DOHH2 (cell line): ENCODE data around the gene FANCC.

Source experiments
- H3F3A ChIP-seq: fragments of 200-600 bp; sonication (generic), shearing (Covaris generic); 2 replicates; pipeline ENCODE4 v1.6.0; 2016; ENCODE audit warnings: antibody characterized with exemption, mild to moderate bottlenecking; ENCODE audit not compliant: control insufficient read depth, insufficient read depth
- H3K27ac ChIP-seq: fragments of 200-600 bp; sonication (generic); 2 replicates; pipeline ENCODE4 v1.5.1; 2014; ENCODE audit warnings: low read depth, mild to moderate bottlenecking, low read length, moderate library complexity
- H3K27me3 ChIP-seq: fragments of 200-600 bp; sonication (generic); 2 replicates; pipeline ENCODE4 v1.6.1; 2014; ENCODE audit warnings: mild to moderate bottlenecking, low read length, mixed read lengths; ENCODE audit not compliant: control insufficient read depth
- H3K36me3 ChIP-seq: fragments of 200-600 bp; sonication (generic); 2 replicates; pipeline ENCODE4 v1.6.1; 2014; ENCODE audit warnings: mild to moderate bottlenecking, low read length, moderate library complexity, mixed read lengths; ENCODE audit not compliant: control insufficient read depth
- H3K4me1 ChIP-seq: fragments of 200-600 bp; sonication (generic); 2 replicates; pipeline ENCODE4 v1.6.1; 2014; ENCODE audit warnings: mild to moderate bottlenecking, low read length, mixed read lengths; ENCODE audit not compliant: control insufficient read depth
- H3K4me2 ChIP-seq: fragments of 200-600 bp; sonication (generic); 2 replicates; pipeline ENCODE4 v1.6.0; 2014; ENCODE audit warnings: mild to moderate bottlenecking, low read length, moderate library complexity
- H3K4me3 ChIP-seq: fragments of 200-600 bp; sonication (generic); 2 replicates; pipeline ENCODE4 v1.5.1; 2014; ENCODE audit warnings: mild to moderate bottlenecking, low read length, mixed read lengths
- H3K79me2 ChIP-seq: fragments of 200-600 bp; sonication (generic); 2 replicates; pipeline ENCODE4 v1.6.1; 2014; ENCODE audit warnings: mild to moderate bottlenecking, low read length, mixed read lengths; ENCODE audit not compliant: control insufficient read depth
- H3K9me2 ChIP-seq: fragments of 200-600 bp; sonication (generic); replicated peaks from 2 replicates; pipeline ENCODE4 v1.6.1; 2014; ENCODE audit warnings: mild to moderate bottlenecking, low read length, mixed read lengths; ENCODE audit not compliant: control insufficient read depth
- H3K9me3 ChIP-seq: fragments of 200-600 bp; sonication (generic); 2 replicates; pipeline ENCODE4 v1.6.1; 2014; ENCODE audit warnings: antibody characterized with exemption, low read length, mixed read lengths; ENCODE audit not compliant: control insufficient read depth, insufficient read depth
- H4K20me1 ChIP-seq: fragments of 200-600 bp; sonication (generic); 2 replicates; pipeline ENCODE4 v1.6.0; 2014; ENCODE audit warnings: low read depth, mild to moderate bottlenecking, antibody characterized with exemption, low read length, moderate library complexity; ENCODE audit not compliant: control insufficient read depth, insufficient read depth
- EZH2phosphoT487 ChIP-seq: fragments of 200-600 bp; sonication (generic); IDR thresholded peaks from 2 replicates; pipeline ENCODE4 v1.6.1; 2017; ENCODE audit warnings: borderline replicate concordance, mild to moderate bottlenecking, antibody characterized with exemption, low read length, moderate library complexity, mixed read lengths
- TF ChIP-seq, protein P1 (sequence below): fragments of 200-600 bp; sonication (generic); IDR thresholded peaks from one replicate; pipeline ENCODE4 v1.5.1; 2014; ENCODE audit warnings: antibody characterized with exemption, mild to moderate bottlenecking, low read depth, low read length; ENCODE audit not compliant: poor library complexity, severe bottlenecking

Gene FANCC

DNA sequence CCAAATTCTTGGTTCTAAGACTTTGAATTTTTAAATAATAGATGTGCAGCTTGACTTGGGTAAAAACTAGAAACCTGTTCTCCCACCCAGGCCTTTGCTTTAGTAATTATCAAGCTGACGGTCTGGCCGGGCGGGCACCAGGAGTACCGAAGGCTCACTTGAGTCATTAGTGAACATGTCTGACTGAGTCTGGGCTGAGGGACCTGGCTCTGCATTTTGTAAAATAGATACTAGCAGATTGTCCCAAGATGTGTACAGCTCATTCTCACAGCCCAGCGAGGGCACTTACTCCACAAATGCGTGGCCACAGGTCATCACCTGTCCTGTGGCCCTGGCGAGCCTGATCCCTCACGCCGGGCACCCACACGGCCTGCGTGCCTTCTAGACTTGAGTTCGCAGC, 216.2 kb downstream of the FANCC start:
- TF ChIP-seq EZH2phosphoT487: no peak
- TF ChIP-seq, protein P1, sequence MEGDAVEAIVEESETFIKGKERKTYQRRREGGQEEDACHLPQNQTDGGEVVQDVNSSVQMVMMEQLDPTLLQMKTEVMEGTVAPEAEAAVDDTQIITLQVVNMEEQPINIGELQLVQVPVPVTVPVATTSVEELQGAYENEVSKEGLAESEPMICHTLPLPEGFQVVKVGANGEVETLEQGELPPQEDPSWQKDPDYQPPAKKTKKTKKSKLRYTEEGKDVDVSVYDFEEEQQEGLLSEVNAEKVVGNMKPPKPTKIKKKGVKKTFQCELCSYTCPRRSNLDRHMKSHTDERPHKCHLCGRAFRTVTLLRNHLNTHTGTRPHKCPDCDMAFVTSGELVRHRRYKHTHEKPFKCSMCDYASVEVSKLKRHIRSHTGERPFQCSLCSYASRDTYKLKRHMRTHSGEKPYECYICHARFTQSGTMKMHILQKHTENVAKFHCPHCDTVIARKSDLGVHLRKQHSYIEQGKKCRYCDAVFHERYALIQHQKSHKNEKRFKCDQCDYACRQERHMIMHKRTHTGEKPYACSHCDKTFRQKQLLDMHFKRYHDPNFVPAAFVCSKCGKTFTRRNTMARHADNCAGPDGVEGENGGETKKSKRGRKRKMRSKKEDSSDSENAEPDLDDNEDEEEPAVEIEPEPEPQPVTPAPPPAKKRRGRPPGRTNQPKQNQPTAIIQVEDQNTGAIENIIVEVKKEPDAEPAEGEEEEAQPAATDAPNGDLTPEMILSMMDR: no peak
- no peak overlapping the region for H3K4me3 ChIP-seq
- no peaks in the 10 kb centered on the region for H3K9me3 ChIP-seq
- no peaks in the 10 kb centered on the region for H3K9me2 ChIP-seq
- H3F3A ChIP-seq: no peaks in the 10 kb centered on the region
- no peaks in the 10 kb centered on the region for H3K79me2 ChIP-seq
- H3K27me3 ChIP-seq: no peaks in the 10 kb centered on the region
- H3K4me1 ChIP-seq: no peaks in the 10 kb centered on the region
- no peaks in the 10 kb centered on the region for H4K20me1 ChIP-seq
- H3K36me3 ChIP-seq: no peaks in the 10 kb centered on the region
- no peak overlapping the region for H3K27ac ChIP-seq
- H3K4me2 ChIP-seq: no peak overlapping the region

DNA sequence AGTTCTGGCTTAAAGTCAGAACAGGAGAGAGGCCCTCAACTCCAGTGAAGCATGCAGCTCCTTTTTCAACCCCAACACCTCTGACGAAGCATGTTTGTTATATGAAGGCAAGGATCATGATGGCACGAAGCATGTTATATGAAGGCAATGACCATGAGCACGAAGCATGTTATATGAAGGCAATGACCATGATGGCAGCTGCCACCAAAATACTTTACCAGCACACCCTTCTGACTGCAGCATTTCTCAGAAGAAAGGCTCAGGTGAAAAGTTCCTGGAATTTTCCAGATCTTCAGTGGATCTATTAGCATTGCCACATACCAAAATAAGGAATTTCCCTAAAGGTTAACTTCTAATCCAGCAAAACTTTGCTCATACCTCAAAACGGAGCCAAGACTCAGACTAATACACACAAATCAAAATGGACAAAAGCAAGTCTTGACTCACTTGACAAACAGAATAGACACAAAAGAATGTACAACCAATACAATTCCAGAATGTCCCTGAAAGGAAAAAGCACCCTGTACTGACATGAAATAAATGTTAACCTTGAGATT, 217.4 kb downstream of the FANCC start:
- Histone ChIP-seq H4K20me1 (no peaks in the 10 kb centered on the region), H3K36me3 (no peaks in the 10 kb centered on the region), H3K9me2 (no peaks in the 10 kb centered on the region), H3K4me1 (no peaks in the 10 kb centered on the region), H3K27me3 (no peaks in the 10 kb centered on the region), H3K4me2 (no peak overlapping the region), H3K27ac (no peak overlapping the region), H3K79me2 (no peaks in the 10 kb centered on the region), H3K4me3 (no peak overlapping the region), H3F3A (no peaks in the 10 kb centered on the region), H3K9me3 (no peaks in the 10 kb centered on the region)
- TF ChIP-seq, protein P1: no peak
- TF ChIP-seq EZH2phosphoT487: no peak

DNA sequence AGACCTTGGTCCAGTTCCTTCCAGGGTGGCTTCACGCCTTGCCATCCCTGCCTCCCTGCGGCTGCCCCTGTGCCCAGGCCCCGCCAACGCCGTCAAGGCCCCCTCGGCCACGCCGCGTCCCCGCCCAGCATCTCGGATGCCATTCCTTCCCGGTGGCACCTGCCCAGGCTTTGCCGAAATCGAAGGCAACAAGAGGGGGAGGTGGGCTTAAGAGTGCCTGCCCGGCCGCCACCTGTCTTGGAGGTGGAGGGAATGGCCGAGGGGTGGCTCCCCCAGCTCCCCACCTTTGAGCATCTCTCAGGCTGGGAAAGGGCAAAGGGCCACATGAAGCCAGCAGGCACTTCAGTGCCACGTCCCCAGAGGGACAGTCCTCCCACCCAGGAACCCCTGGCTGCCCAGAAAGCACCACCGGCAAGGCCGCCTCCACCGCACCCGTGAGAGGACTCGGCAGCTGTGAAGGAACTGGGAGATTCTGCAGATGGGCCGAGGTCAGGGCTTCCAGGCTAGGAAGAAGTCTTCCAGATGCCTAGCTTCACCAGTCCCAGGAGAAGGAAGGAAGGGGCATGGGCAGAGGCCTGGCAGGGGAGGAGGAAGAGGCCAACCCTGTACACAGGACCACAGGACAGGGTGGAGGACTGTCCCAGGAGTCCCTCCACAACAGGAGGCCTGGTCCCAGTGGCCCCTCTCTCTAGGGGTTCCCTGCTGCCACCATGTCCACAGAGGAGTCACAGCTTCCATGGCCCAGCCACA, 218.0 kb downstream of the FANCC start:
- Histone ChIP-seq H3F3A (no peaks in the 10 kb centered on the region), H3K27me3 (no peaks in the 10 kb centered on the region), H3K9me3 (no peaks in the 10 kb centered on the region), H3K4me2 (no peak overlapping the region), H3K79me2 (no peaks in the 10 kb centered on the region), H3K4me1 (no peaks in the 10 kb centered on the region), H3K4me3 (no peak overlapping the region), H3K9me2 (no peaks in the 10 kb centered on the region), H3K27ac (no peak overlapping the region), H4K20me1 (no peaks in the 10 kb centered on the region), H3K36me3 (no peaks in the 10 kb centered on the region)
- no peak for TF ChIP-seq EZH2phosphoT487
- TF ChIP-seq, protein P1: no peak
